ENCODE results near the gene P2RY2.

- TF ChIP-seq, protein P1, sequence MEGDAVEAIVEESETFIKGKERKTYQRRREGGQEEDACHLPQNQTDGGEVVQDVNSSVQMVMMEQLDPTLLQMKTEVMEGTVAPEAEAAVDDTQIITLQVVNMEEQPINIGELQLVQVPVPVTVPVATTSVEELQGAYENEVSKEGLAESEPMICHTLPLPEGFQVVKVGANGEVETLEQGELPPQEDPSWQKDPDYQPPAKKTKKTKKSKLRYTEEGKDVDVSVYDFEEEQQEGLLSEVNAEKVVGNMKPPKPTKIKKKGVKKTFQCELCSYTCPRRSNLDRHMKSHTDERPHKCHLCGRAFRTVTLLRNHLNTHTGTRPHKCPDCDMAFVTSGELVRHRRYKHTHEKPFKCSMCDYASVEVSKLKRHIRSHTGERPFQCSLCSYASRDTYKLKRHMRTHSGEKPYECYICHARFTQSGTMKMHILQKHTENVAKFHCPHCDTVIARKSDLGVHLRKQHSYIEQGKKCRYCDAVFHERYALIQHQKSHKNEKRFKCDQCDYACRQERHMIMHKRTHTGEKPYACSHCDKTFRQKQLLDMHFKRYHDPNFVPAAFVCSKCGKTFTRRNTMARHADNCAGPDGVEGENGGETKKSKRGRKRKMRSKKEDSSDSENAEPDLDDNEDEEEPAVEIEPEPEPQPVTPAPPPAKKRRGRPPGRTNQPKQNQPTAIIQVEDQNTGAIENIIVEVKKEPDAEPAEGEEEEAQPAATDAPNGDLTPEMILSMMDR (IDR thresholded peaks at IDR 0.05): no peak
- TF ChIP-seq POLR2A (IDR thresholded peaks at IDR 0.05): no peak
Observed at GRCh38 chr11:73274722-73275380, 56.8 kb downstream of the P2RY2 start.
